ENCODE measurements around the gene TRPM2.
"Not testable (repeated sequence)": the region's sequence is repeated elsewhere in the genome, so short reads cannot be mapped to it uniquely, and the experiment has no call there.

TRPM2 gene

DNA sequence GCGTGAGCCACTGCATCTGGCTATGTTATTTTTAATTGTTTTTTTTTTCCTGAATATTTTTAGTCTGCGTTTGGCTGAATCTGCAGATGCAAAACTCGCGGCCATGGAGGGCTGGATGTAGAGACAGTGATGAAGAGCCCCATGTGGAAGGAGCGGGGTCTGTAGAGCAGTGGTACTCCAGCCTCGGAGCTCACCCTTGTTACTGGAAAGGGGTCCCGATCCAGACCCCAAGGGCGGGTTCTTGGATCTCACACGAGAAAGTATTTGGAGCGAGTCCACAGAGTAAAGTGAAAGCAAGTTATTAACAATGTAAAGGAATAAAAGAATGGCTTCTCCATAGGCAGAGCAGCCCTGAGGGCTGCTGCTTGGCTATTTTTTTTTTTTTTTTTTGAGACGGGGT is 2.7 kb downstream of the TRPM2 start:
- no peak for FAIRE-seq

DNA sequence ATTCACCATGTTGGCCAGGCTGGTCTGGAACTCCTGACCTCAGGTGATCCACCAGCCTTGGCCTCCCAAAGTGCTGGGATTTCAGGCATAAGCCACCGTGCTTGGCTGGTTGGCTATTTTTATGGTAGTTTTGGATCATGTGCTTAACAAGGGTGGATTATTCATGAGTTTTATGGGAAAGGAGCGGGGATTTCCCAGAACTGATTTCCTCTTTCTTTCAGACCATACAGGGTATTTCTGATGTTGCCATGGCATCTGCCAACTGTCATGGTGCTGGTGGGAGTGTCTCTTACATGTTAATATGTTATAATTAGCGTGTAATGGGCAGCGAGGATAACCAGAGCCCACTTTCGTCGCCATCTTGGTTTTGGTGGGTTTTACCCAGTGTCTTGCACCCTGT is 3.2 kb downstream of the TRPM2 start:
- FAIRE-seq, result no peak

DNA sequence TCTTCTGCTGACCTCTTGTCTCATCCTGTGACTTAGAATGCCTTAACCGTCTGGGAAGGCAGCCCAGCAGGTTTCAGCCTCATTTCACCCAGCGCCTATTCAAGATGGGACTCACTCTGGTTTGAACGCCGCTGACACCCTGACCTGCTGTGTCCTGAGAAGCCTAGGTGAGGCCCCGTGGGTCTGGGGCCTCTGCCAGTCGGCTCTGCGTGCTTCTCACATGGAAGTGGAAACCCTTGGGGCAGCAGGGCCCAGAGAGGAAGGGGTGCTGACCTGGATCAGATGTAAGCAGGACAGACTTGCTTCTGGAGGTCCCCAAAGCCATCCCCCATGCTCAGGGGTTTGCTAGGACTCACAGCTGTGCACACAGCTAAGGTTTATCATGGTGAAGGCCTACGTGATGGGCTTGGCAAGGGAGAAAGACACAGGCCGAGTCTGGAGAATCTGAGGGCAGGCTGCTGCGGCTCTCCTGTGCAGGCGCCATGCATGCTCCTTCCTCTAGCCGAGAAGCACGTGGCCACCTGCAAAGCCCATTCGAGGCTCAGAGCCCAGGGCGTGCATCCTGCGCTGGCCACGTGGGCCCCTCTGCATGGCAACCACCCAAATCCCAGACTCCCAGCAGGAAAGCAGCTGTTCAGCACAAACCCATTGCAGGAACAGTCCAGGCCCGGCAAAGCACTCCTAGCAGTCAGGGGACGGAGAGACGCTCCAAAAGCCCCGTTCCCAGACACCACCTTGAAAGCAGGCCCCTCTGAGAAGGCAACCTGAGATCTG is 3.8 kb downstream of the TRPM2 start:
- FAIRE-seq, result no peak

DNA sequence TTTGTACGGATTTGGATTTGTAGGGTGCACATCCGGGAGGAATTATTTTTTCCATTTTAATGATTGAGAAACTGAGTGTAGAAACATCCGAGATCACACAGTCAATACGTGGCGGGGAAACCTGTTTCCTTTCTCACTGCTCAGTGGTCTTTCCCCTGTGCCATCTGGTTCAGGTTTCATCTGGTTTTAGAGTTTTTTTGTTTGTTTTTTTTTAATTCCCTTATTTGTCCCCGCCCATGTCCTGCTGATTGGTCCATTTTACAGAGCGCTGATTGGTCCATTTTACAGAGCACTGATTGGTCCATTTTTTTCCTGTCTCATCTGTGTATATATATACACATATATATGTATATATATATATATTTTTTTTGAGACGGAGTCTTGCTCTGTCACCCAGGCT is 6.0 kb downstream of the TRPM2 start:
- no peak for FAIRE-seq

DNA sequence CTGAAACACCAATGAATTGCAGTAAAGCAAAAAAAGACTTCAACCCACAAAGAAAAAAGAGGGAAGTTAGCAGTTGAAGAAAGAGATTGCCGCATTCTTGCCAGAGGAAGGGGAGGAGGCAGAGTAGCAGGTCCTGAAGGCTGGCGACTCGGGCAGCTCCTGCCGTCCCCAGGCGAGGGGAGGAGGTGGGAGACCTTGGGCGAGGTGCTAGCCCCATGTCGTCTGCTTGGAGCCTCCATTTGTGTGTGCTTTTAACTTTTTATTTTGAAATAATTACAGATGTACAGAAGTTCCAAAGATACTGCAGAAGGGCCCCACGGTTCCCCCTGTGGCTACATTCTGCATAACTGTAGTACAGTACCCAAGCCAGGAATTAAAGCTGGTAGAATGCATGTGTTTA is 6.7 kb downstream of the TRPM2 start:
- FAIRE-seq, result no peak

DNA sequence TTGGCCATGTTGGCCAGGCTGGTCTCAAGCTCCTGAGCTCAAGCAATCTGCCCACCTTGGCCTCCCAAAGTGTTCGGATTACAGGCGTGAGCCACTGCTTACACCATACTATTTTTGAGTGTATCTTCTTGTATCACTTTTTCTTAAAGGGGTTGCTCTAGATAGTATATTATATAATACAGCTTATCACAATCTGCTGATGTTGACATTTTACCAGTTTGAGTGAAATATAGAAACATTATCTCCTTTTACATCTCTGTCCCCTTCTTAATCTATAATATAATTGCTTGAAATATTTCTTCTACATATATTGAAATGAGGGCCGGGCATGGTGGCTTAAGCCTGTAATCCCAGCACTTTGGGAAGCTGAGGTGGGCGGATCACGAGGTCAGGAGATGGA is 8.5 kb downstream of the TRPM2 start:
- not testable (repeated sequence) for FAIRE-seq

DNA sequence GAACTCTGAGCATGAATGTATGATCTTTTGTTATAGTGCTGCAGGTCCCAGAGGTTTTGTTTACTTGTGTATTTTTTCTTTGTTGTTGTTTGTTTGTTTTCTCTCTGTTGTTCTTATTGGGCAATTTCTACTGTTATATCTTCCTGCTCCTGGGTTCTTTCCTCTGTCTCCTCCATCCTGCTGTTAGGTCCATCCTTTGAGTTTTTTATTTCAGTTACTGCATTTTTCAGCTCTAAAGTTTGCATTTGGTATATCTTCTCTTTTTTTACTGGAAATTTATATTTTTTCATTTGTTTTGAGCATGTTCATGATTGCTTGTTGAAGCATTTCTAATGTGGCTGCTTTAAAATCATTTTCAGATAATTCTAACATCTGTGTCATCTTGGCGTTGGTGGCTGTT is 9.9 kb downstream of the TRPM2 start:
- no peak for FAIRE-seq

DNA sequence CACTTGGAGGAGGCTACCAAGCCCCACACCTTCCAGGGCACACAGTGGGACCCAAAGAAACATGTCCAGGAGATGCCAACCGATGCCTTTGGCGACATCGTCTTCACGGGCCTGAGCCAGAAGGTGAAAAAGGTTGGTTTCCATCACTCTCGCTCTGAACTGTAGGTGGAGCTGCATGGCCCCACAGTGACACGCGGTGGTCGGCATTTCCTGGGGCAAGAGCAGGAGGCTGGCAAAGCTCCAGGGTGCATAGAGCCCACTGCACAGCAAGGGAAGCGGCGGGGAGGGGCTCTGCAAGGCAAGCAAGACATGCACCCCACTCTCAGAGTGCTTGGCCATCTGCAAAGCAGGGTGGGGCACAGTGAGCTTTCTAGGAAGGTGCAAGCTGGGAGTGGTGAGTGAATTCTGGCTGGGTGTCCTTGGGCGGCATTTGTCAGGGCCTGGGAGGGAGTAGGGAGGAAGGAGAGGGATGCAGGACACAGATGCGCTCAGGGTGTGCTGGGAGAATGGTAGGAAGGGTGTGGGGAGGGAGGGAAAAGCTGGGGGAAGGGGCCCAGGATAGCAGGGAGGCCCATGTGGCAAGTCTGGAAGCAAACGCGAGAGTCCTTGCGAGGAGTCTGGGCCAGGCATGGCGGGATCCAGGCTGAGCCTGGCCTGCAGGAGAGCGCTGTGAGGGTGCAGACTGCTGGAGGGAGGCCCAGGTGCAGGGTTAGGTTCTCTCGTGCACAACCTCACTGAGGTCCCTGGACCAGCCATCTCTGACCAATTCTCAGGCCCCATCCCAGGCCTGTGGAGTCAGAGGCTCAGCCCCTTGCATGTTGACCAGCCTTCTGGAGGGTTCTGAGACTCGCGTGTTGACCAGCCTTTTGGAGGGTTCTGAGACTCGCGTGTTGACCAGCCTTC is 11.0 kb downstream of the TRPM2 start:
- FAIRE-seq, result no peak

DNA sequence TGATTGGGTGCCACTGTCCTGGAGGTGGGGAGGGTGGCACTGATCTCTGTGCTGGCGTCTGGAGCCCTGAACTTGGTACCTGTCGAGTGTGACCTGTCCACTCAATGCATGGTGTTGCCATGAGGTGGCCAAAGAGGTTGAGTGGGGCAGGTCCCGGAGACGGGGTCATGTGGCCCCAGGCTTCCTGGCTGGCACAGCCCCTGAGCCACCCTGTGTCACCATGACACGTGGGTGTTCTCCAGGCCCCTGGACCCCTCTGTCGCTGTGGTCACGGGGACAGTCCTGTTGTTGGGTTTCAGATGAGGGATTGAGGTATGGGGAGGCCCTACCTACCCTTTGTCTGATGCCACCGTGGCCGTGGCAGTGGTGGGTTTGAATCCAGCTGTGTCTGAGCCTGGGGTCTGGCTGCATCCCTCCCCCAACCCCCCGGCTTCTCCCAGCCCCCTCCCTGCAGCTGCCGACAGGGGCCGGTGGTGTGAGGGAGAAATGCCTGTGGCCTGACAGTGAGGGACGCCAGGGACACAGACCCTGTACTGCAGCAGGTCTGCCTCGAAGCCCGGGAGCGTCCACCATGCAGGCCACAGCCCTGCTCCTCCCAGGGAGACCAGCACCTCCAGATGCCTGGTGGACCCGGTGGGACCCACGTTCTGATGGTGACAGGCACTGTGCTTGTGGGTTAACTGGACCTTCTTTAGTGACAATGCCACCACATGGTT is 12.0 kb downstream of the TRPM2 start:
- FAIRE-seq, result no peak

DNA sequence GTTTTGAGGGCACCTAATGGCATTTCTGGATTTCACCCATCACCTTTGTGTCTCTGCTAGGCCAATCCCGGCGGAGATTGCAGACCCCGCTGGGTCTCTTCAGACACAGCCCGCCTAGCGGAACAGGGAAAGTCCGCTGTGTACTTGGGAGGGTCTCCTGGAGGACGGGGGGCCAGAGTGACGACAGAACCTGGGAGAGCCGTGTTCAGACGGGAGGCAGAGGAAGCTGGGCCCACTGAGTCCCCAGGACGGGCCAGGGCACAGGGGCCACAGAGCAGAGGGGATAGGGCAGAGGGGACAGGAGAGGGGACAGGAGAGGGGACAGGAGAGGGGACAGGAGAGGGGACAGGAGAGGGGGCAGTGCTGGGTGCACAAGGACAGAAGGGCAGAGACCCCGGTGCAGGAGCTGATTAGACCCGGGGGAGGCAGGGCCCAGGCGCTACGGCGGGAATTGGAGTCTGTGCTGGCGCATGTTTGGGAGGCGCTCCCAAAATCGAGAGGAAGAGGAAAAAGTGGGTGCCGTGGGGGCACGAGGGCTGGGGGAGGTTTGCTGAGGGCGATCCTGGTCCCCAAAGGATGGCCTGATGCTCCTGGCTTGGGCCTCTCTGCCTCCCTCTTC is 12.7 kb downstream of the TRPM2 start:
- no peak for FAIRE-seq

DNA sequence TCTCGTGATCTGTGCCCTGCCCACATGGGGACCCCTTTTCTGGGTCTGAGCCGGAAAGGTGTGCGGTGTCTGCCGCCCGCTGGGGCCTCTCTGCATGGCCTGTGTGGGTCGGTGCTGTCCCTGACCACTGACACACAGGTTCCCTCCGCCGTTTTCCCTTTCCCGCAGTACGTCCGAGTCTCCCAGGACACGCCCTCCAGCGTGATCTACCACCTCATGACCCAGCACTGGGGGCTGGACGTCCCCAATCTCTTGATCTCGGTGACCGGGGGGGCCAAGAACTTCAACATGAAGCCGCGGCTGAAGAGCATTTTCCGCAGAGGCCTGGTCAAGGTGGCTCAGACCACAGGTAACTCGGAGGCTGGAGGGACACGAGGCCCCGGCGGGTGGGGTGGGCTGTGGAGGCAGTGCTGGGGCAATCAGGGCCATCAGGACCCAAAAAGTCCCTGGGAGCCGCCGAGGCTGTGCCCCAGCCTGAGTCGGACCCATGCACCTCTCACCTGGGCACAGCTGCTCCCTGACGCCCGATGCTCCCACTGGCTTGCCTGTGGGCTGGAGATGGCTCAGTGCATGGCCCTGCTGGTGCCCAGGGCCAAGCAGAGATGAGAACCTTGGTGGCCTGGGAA is 13.3 kb downstream of the TRPM2 start:
- no peak for FAIRE-seq

DNA sequence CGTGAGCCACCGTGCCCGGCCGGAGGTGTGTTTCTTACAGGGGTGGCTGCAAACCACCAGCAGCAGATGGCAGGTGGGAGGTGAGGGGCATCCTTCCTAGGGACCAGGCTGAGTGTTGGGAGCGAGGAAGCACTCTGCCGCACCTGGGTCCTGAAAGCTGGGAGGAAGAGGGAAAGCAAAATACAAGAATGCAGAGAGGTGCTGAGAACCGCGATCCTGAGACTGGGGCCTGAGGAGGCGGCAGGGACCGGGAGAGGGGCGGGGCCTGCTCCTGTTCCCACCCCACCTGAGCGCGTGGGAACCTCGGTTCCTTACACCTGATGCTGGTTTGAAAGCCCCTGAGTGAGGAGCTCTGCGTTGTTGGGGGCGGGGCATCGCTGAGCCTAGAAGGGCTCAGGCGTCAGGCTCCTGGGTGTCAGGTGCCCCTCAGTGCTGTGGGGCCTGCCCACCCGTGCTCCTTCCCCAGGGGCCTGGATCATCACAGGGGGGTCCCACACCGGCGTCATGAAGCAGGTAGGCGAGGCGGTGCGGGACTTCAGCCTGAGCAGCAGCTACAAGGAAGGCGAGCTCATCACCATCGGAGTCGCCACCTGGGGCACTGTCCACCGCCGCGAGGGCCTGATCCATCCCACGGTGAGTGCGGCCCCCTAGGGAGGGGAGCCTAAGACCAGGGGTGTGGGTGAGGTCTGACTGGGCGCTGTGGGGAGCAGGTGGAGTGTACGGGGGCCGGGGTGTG is 15.5 kb downstream of the TRPM2 start:
- FAIRE-seq, result no peak

DNA sequence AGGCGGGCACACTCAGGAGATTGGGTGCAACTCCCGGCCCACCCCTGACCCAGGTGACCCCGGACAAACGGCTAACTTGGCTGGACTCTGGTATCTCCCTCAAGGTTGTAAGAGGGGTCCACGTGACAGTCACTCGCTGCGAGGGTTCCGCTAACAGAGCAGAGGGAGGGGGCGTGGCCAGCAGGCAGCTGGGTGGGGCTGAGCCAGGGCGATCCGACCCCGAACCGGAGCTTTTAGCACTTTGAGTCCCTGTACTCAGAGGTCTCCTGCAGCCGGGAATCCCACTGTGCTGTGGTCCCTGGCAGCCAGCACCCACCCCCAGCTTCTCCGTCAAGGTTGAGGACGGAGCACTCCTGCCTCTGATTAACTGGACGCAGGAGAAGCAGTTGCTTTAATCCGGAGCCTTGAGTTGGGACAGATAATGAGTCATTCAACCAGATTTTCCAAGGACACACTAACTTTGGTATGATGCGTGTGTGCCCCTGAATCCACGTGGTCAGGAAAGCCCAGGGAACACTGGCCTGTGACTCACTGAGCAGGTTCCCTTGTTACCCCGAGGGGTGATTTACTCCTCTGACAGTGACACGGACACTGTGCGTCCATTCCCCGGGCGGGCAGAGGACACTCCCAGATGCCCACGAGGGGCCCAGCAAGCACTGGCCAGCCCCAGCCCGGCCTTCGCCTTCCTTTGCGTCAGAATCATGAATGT is 16.8 kb downstream of the TRPM2 start:
- no peak for FAIRE-seq

DNA sequence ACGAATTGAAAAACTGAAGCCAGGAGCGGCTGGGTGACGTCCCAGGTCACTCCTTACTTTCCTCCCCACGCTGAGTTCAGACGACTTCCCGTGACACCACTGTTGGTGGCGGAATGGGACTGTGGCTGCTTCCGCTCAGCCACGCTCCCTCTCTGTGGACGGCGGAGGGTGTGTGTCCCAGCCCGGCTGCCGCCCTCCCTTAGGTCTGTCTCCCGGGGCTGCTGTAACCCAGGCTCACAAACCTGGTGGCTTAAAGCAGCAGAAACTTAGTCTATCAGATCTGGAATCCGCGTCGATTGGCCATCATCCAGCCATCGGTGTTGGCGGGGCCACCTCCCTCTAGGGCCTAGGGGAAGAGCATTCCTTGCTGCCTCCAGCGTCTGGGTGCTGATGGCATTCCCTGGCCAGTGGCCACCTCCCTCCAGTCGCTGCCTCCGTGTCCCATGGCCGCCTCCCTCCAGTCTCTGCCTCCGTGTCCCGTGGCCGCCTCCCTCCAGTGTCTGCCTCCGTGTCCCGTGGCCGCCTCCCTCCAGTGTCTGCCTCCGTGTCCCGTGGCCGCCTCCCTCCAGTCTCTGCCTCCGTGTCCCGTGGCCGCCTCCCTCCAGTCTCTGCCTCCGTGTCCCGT is 17.5 kb downstream of the TRPM2 start:
- FAIRE-seq, result no peak

DNA sequence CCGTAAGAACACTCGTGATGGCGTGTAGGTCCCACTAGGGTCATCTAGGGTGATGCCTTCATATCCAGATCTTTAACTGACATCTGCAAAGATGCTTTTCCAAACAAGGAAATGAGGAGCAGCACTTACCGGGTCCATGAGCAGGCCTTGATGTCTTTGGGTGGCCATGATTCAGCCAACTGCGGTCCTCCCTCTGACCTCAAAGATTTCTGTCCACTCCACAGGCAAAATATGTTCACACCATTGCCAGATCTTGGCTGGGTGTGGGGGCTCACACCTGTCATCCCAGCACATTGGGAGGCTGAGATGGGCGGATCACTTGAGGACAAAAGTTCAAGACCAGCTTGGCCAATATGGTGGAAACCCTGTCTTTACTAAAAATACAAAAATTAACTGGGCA is 18.2 kb downstream of the TRPM2 start:
- FAIRE-seq, result no peak

DNA sequence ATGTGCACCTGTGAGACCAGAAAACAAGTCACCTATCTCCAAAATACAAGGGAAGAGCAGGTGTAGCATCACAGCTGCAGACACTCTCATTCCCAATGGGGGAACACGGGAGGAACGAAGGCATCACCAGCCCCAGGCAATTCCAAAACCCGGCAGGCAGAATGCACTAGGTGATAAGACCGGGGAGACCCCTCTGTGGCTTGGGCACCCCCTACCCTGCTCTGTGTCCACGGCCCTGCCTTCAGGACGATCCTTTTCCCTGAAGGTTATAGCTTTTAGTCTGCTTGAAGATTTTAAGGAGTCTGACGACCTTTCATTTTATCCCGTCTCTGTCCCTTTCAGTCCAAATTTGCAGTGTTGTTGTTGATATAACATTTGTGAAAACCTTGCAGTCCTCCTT is 19.2 kb downstream of the TRPM2 start:
- no peak for FAIRE-seq

DNA sequence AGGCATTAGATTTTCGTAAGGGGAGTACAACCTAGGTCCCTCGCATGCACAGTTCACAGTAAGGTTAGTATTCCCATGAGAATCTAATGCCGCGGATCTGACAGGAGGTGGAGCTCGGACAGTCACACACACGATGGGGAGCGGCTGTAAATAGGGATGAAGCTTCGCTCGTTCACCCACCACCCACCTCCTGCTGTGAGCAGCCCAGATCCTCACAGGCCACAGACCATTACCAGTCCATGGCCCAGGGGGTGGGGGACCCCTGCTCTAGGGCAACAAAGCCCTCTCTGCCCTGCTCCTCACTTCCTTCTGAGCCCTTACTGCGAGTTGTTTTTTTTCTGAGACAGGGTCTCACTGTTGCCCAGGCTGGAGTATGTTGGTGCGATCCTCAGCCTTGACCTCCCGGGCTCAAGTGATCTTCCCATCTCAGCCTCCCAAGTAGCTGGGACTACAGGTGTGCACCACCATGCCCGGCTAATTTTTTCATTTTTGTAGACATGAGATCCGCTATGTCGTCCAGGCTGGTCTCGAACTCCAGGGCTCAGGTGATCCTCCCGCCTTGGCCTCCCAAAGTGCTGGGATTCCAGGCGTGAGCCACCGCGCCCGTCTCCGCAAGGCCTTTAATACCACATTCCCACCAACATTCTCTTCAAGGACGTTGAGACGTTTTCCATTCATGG is 21.3 kb downstream of the TRPM2 start:
- FAIRE-seq, result no peak

DNA sequence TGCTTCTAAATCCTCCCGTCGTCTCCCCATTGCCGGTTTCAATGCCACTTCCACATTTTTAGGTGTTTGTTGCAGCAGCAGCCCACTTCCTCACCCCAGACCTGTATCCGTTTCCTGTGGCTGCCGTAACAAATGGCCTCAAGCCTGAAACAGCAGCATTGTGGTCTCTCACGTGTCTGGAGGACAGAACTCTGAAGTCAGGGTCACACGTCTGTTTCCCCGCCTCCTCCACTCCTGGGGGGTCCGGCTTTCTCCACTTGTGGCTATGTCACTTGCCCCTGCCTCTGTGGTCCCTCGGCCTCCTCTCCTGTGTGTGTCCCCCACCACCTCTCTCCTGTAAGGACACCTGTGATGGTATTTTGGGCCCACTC is 21.8 kb downstream of the TRPM2 start:
- FAIRE-seq, result no peak

DNA sequence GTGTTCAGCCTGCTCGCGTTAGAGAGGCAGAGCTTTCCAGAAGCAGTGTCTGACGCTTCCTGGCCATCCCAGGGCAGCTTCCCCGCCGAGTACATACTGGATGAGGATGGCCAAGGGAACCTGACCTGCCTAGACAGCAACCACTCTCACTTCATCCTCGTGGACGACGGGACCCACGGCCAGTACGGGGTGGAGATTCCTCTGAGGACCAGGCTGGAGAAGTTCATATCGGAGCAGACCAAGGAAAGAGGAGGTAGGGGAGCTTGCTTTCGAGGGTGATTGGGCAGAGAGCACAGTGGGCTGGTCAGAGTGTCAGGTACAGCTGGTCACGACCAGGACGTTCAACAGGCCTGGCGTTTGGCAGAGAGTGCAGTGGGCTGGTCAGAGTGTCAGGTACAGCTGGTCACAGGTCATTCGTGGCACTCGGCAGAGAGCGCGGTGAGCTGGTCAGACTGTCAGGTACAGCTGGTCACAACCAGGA is 22.4 kb downstream of the TRPM2 start:
- no peak for FAIRE-seq

DNA sequence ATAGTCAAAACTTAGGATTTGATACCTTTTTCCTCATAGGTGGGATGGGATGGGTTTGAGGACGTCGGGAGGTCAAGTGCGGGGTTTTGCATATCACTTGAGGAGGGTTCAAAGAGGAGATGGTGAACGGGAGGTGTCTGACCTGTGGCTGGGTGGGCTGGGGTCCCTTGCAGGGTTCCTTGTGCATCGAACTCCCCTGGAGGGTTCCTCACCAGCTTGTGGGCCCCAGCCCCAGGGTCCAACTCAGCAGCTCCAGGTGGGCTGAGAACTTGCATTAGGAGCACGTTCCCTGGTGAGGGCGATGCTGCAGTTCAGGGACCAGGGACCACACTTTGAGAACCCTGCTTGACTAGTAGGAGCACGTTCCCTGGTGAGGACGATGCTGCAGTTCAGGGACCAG is 23.2 kb downstream of the TRPM2 start:
- no peak for FAIRE-seq
